ENCODE data around the gene NES. TPM values are rescaled to one million over a fixed set of nuclear protein-coding genes. Genes with fewer than 3 reads are reported as not detected.

NES gene
- total RNA-seq, 1 experiment from 2014 or later, result 168 TPM

DNA sequence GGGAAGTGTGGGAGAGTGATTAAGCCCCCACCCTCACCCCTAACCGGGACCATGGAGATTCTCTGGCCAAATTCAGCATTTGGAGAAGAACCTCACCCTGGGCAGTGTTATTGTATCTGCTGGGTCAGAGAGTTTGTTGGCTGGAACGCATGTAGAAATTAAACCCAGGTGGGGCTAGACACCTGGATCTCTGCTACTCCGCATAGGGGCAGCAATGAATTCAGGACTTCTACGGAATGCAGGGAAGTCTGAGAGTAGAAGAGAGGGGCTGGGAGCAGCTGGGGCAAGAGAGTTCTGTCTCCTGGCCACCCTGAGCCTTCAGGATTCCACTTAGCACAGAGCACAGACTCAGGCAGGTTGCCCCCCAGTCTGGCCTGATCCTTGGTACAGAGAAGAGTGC lies 31.8 kb upstream of the NES start:
- Histone ChIP-seq H3K23me2 (ENCODE audit: insufficient read length, low read depth, low read length, poor library complexity, severe bottlenecking) (peaks cover 33% of the 10 kb centered on the region), H3K27ac (ENCODE audit: insufficient read length, low read depth, low read length) (no peak overlapping the region), H3K27me3 (ENCODE audit: insufficient read depth, low read length) (peaks cover 3% of the 10 kb centered on the region; the same call in 1 of the 2 replicates), H4K8ac (replicated peaks; ENCODE audit: insufficient read length, low read depth, low read length) (no peak overlapping the region), H3K56ac (ENCODE audit: insufficient read length, low read depth, low read length) (no peak overlapping the region), H2BK5ac (ENCODE audit: insufficient read length, low read length) (no peak overlapping the region), H2AFZ (ENCODE audit: low read length) (no peak overlapping the region), H2BK12ac (ENCODE audit: insufficient read length, low read depth, low read length) (no peak overlapping the region), H3K9me3 (ENCODE audit: control insufficient read depth, low read depth, low read length) (no peaks in the 10 kb centered on the region), H3K23ac (ENCODE audit: insufficient read length, low read depth, low read length) (no peak overlapping the region), H4K91ac (ENCODE audit: insufficient read length, low read depth, low read length) (no peak overlapping the region), H3K4me2 (ENCODE audit: insufficient read depth, insufficient read length, low read length) (peak overlapping the region; percentile 83), H3K9ac (ENCODE audit: extremely low read depth, insufficient read length, low read length) (no peak overlapping the region), H4K20me1 (ENCODE audit: control insufficient read depth, insufficient read depth, insufficient read length) (no peaks in the 10 kb centered on the region), H4K5ac (ENCODE audit: insufficient read length, low read depth, low read length) (no peak overlapping the region), H3K18ac (ENCODE audit: insufficient read length, low read depth, low read length) (no peak overlapping the region), H3T11ph (ENCODE audit: low read length) (no peak overlapping the region), H2BK120ac (ENCODE audit: low read depth, low read length, poor library complexity, severe bottlenecking) (no peak overlapping the region), H2BK15ac (ENCODE audit: low read depth, low read length) (no peak overlapping the region), H2AK5ac (ENCODE audit: insufficient read length, low read length) (no peak overlapping the region), H3K4ac (ENCODE audit: low read depth, low read length) (no peak overlapping the region), H3K4me1 (ENCODE audit: insufficient read depth, low read length) (peaks cover 11% of the 10 kb centered on the region; the same call in 1 of the 2 replicates), H3K79me2 (ENCODE audit: insufficient read depth, low read length) (no peaks in the 10 kb centered on the region), H3K14ac (ENCODE audit: insufficient read depth, low read length) (no peak overlapping the region), H2BK20ac (ENCODE audit: low read depth, low read length, poor library complexity, severe bottlenecking) (no peak overlapping the region), H3K79me1 (ENCODE audit: insufficient read depth, low read depth, low read length, poor library complexity, severe bottlenecking) (no peaks in the 10 kb centered on the region)
- peak overlapping the region in 1 of 2 experiments; percentile 91; a peak in 3 of 5 replicates for H3K4me3 Mint-ChIP-seq
- H3K4me1 Mint-ChIP-seq, result peaks cover 68 to 69% of the 10 kb centered on the region in 2 experiments
- peaks cover 15% of the 10 kb centered on the region for H3K27me3 Mint-ChIP-seq (ENCODE audit: low read depth)
- no peak for DNase-seq
- TF ChIP-seq, protein P1, sequence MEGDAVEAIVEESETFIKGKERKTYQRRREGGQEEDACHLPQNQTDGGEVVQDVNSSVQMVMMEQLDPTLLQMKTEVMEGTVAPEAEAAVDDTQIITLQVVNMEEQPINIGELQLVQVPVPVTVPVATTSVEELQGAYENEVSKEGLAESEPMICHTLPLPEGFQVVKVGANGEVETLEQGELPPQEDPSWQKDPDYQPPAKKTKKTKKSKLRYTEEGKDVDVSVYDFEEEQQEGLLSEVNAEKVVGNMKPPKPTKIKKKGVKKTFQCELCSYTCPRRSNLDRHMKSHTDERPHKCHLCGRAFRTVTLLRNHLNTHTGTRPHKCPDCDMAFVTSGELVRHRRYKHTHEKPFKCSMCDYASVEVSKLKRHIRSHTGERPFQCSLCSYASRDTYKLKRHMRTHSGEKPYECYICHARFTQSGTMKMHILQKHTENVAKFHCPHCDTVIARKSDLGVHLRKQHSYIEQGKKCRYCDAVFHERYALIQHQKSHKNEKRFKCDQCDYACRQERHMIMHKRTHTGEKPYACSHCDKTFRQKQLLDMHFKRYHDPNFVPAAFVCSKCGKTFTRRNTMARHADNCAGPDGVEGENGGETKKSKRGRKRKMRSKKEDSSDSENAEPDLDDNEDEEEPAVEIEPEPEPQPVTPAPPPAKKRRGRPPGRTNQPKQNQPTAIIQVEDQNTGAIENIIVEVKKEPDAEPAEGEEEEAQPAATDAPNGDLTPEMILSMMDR (conservative IDR thresholded peaks at IDR 0.05), result no peak
- WGBS (ENCODE audit: extremely low coverage, insufficient read length, low lambda C conversion rate), result no CpG with 5 or more reads among the region's 4 CpGs
- peak overlapping the region; percentile 46 to 99 (median 90); a peak in 3 of 7 replicates for H3K27ac Mint-ChIP-seq
- no peaks in the 10 kb centered on the region; a peak in 1 of 7 replicates for H3K36me3 Mint-ChIP-seq (ENCODE audit: insufficient read depth in 1 of 3, low read depth in 3 of 3)
- H3K9me3 Mint-ChIP-seq, result no peaks in the 10 kb centered on the region

All from H9 (cell line).